HG02885 (cell line): Measurements from ENCODE around the gene PALLD.

Experiments
- ATAC-seq: cut with Tn5 transposase; IDR thresholded peaks from one replicate; pipeline ENCODE4 v1.9.1; 2021; ENCODE audit warnings: mild to moderate bottlenecking; ENCODE audit not compliant: unreplicated experiment, poor library complexity

Gene PALLD

GRCh38 chr4:168853770-168854169, 356.9 kb downstream of the PALLD start:
- peak; percentile 74 for ATAC-seq

- no peak for ATAC-seq
Measured at GRCh38 chr4:168854350-168854921, 357.6 kb downstream of the PALLD start.

GRCh38 chr4:168856312-168856711, 359.5 kb downstream of the PALLD start:
- ATAC-seq = no peak

GRCh38 chr4:168857009-168857408, 360.2 kb downstream of the PALLD start:
- ATAC-seq = no peak

- no peak for ATAC-seq
Measured at GRCh38 chr4:168857546-168858314, 360.9 kb downstream of the PALLD start.

GRCh38 chr4:168859100-168859499, 362.2 kb downstream of the PALLD start:
- no peak for ATAC-seq

GRCh38 chr4:168859888-168860694, 363.2 kb downstream of the PALLD start:
- ATAC-seq = peak; percentile 96

GRCh38 chr4:168860827-168861226, 364.0 kb downstream of the PALLD start:
- no peak for ATAC-seq

GRCh38 chr4:168863719-168864647, 367.1 kb downstream of the PALLD start:
- no peak for ATAC-seq

- ATAC-seq = no peak
Measured at GRCh38 chr4:168864821-168865541, 368.1 kb downstream of the PALLD start.

- no peak for ATAC-seq
Measured at GRCh38 chr4:168865854-168866253, 369.0 kb downstream of the PALLD start.

GRCh38 chr4:168866635-168867034, 369.8 kb downstream of the PALLD start:
- ATAC-seq = no peak

- ATAC-seq = no peak
Measured at GRCh38 chr4:168867128-168867527, 370.3 kb downstream of the PALLD start.

- no peak for ATAC-seq
Measured at GRCh38 chr4:168868044-168868781, 371.4 kb downstream of the PALLD start.

GRCh38 chr4:168868802-168869201, 371.9 kb downstream of the PALLD start:
- no peak for ATAC-seq

GRCh38 chr4:168870004-168870403, 373.2 kb downstream of the PALLD start:
- ATAC-seq = no peak

GRCh38 chr4:168871632-168872031, 374.8 kb downstream of the PALLD start:
- no peak for ATAC-seq

- no peak for ATAC-seq
Measured at GRCh38 chr4:168874083-168874482, 377.2 kb downstream of the PALLD start.

GRCh38 chr4:168876106-168876505, 379.3 kb downstream of the PALLD start:
- ATAC-seq = no peak
